ENCODE results near the gene NPAS1.

Gene NPAS1

GRCh38 chr19:46975011-46975924, 44.4 kb upstream of the NPAS1 start:
- Histone ChIP-seq H3K4me3 (ENCODE audit: low read length) (no peak overlapping the region), H3K4me1 (ENCODE audit: low read length) (no peaks in the 10 kb centered on the region), H3K36me3 (replicated peaks; ENCODE audit: low read depth, low read length) (no peaks in the 10 kb centered on the region), H3K9ac (ENCODE audit: low read length) (no peak overlapping the region), H4K20me1 (ENCODE audit: insufficient read depth, low read length) (peaks cover 6% of the 10 kb centered on the region; the same call in 1 of the 2 replicates), H2AFZ (ENCODE audit: low read depth, low read length) (no peak overlapping the region), H3K27ac (ENCODE audit: low read length) (no peak overlapping the region), H3K4me2 (ENCODE audit: low read length) (no peak overlapping the region), H3K27me3 (ENCODE audit: low read depth, low read length) (no peaks in the 10 kb centered on the region), H3K9me3 (ENCODE audit: insufficient read depth, low read length) (no peaks in the 10 kb centered on the region), H3K79me2 (ENCODE audit: low read length) (peaks cover 4% of the 10 kb centered on the region; the same call in 1 of the 2 replicates)
- TF ChIP-seq EZH2phosphoT487 (IDR thresholded peaks at IDR 0.05; ENCODE audit: low read depth) (no peak), CTCF (IDR thresholded peaks at IDR 0.05; ENCODE audit: low read depth, low read length) (no peak)

- Histone ChIP-seq H3K4me2 (ENCODE audit: low read length) (no peak overlapping the region), H4K20me1 (ENCODE audit: insufficient read depth, low read length) (peaks cover 10% of the 10 kb centered on the region; the same call in 1 of the 2 replicates), H3K9me3 (ENCODE audit: insufficient read depth, low read length) (no peaks in the 10 kb centered on the region), H2AFZ (ENCODE audit: low read depth, low read length) (no peak overlapping the region), H3K36me3 (replicated peaks; ENCODE audit: low read depth, low read length) (no peaks in the 10 kb centered on the region), H3K9ac (ENCODE audit: low read length) (no peak overlapping the region), H3K4me1 (ENCODE audit: low read length) (no peaks in the 10 kb centered on the region), H3K27ac (ENCODE audit: low read length) (no peak overlapping the region), H3K79me2 (ENCODE audit: low read length) (peaks cover 4% of the 10 kb centered on the region; the same call in 1 of the 2 replicates), H3K4me3 (ENCODE audit: low read length) (no peak overlapping the region), H3K27me3 (ENCODE audit: low read depth, low read length) (no peaks in the 10 kb centered on the region)
- TF ChIP-seq CTCF (IDR thresholded peaks at IDR 0.05; ENCODE audit: low read depth, low read length) (no peak), EZH2phosphoT487 (IDR thresholded peaks at IDR 0.05; ENCODE audit: low read depth) (no peak)
Observed at GRCh38 chr19:46975925-46976782, 43.5 kb upstream of the NPAS1 start.

GRCh38 chr19:46976845-46977320, 42.8 kb upstream of the NPAS1 start:
- TF ChIP-seq CTCF (IDR thresholded peaks at IDR 0.05; ENCODE audit: low read depth, low read length) (no peak), EZH2phosphoT487 (IDR thresholded peaks at IDR 0.05; ENCODE audit: low read depth) (no peak)
- peaks cover 4% of the 10 kb centered on the region; the same call in 1 of the 2 replicates for H3K79me2 ChIP-seq (ENCODE audit: low read length)
- H2AFZ ChIP-seq (ENCODE audit: low read depth, low read length), result no peak overlapping the region
- no peak overlapping the region for H3K9ac ChIP-seq (ENCODE audit: low read length)
- peaks cover 10% of the 10 kb centered on the region; the same call in 1 of the 2 replicates for H4K20me1 ChIP-seq (ENCODE audit: insufficient read depth, low read length)
- H3K27me3 ChIP-seq (ENCODE audit: low read depth, low read length), result no peaks in the 10 kb centered on the region
- H3K9me3 ChIP-seq (ENCODE audit: insufficient read depth, low read length), result no peaks in the 10 kb centered on the region
- H3K27ac ChIP-seq (ENCODE audit: low read length), result no peak overlapping the region
- H3K4me2 ChIP-seq (ENCODE audit: low read length), result no peak overlapping the region
- no peak overlapping the region for H3K4me3 ChIP-seq (ENCODE audit: low read length)
- no peaks in the 10 kb centered on the region for H3K36me3 ChIP-seq (replicated peaks; ENCODE audit: low read depth, low read length)
- H3K4me1 ChIP-seq (ENCODE audit: low read length), result no peaks in the 10 kb centered on the region

All from OCI-LY3 (cell line).